ENCODE results near the gene SRPK1.
A peak's percentile ranks its signal among the peaks of the same experiment; 100 is the strongest.
"Not testable (repeated sequence)": the region's sequence is repeated elsewhere in the genome, so short reads cannot be mapped to it uniquely, and the experiment has no call there.

Gene SRPK1

DNA sequence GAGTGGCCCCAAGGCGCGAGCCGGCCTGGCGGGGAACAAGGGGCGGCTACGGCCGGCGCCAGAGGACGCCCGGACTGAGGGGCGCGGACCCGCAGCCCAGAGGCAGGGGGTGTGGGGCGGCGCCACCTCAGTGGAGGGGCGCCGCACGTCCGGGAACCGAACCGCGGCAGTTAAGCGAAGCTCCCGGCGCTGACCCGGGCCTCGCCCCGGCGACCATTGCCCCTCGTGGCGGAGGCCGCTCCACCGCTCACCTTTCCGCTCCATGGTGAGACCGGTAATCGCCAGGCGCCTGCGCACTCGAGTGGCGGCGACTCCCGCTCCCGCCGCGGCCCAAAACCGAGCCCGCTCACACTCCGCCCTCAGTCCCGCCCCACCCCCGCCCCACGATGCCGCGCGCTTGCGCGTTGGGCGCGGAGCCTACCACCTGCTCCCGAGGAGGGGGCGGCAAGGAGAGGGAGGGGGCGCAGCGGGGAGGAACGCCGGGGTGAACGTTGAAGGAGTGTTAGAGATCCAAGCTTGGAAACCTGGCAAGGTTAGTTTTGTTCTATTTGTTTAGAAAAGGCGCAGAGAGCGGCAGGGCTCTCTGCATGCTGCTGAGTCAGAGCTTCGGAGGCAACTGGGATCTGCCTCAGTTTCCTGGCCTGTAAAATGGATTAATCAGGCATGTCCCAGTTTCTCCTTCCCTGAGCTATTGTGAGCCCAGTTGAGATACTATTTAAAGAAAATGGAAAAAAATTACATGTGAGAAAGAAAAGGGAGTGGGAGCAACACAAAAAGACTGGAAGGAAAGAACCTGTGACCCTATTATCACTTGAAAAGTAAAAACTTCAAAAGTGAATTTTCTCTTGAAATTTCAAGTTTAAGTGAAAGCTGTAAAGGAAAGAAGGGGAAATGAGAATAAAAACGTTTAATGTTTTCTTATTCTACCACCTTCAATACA is at the start of gene SRPK1:
Gene SRPK1 (minus strand): TSS at position 306 of the 940 bp plus-strand sequence. CDS start 42 bp downstream, at position 264.
- DNase-seq: peak; percentile 67

- no peak for DNase-seq
These were observed 49.3 kb upstream of the SRPK1 start for GRCh38 chr6:35970181-35970580.

DNA sequence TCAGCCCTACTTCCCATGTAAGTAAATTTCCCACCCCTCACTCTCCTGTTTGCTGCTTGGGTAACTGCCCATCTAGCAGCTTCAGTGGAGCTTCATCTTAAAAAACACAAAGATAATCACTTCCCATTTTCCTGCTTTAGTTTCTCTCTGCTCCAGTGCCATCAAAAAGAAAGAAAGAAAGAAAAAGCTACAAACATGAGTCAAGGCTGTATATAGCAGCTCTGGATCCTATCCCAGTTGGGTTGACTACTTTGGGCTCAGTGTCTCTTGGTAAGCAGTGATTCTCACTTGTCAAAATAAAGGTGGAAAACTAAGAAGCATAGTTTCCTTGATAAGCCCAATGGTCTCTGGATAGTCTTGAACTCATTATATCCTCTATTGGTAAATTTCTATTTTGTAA is 48.7 kb upstream of the SRPK1 start:
- no peak for DNase-seq

DNA sequence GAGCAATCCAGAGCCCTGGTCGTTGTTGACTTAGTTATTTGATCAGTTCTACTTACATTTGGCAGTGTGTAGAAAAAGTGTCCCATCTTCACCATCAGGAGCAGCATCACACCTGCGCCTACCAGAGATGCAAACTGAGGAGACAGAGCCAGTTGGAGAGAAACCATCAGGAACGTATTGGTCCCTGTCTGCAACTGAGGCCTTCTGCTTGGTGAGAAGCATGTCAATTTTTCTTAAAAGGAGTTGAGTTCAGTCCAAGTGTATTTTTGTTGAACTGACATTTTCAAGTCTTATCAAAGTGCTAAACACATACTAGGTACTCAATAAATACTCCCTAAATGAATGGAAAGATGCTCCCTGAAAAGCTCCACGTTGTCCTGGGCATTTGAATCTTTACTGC is 47.9 kb upstream of the SRPK1 start:
- no peak for DNase-seq

GRCh38 chr6:35967076-35967774 is 46.3 kb upstream of the SRPK1 start:
- DNase-seq: no peak

DNA sequence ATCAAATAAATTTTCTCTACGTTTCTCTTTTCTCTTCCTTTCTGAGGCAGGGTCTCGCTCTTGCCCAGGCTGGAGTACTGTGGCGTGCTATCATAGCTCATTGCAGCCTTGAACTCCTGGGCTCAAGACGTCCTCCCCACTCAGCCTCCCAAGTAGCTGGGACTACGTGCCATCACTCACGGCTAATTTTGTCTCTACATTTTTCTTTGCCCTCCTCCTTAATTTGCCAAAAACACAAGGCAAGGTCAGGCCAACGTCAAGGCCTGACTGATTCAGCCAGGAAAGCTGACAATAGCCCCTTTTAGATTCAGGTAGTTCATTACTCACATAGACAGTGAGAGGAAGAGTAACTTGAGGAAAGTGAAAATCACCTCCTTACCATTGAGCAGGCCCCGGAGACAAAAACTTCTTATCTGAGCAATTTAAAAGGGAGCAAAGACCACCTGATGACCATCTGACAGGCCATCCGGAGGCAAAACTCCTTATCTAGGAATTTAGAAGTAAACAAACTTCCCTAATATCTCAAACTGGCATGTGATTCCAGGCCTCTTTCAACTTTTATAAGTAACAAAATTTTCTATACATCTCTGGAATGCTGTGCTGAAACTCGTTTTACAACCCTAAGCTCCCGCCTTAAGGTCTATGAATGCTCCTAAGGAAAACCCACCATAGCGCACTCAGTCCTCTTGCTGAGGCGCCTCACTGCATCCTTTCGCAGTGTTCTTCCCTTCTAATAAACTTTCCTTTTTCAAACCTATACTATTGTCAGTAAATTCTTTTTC is 42.1 kb upstream of the SRPK1 start:
- DNase-seq: no peak

DNA sequence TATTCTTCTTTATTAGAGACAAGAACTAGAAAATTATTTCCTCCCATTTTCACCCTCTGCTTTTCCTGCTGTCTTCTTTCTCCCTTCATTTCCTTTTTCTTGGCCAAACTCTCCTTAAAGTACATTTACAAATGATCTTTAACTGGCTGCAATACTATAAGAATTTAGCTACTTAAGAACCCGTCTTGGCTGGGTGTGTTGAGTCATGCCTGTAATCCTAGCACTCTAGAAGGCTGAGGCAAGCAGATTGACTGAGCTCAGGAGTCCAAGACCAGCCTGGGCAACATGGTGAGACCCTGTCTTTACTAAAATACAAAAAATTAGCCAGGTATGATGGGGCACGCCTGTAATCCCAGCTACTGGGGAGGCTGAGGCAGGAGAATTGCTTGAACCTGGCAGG is 39.3 kb upstream of the SRPK1 start:
- DNase-seq: no peak

GRCh38 chr6:35955970-35956369 is 35.1 kb upstream of the SRPK1 start:
- DNase-seq: no peak

GRCh38 chr6:35955521-35955920 is 34.6 kb upstream of the SRPK1 start:
- DNase-seq: no peak

DNA sequence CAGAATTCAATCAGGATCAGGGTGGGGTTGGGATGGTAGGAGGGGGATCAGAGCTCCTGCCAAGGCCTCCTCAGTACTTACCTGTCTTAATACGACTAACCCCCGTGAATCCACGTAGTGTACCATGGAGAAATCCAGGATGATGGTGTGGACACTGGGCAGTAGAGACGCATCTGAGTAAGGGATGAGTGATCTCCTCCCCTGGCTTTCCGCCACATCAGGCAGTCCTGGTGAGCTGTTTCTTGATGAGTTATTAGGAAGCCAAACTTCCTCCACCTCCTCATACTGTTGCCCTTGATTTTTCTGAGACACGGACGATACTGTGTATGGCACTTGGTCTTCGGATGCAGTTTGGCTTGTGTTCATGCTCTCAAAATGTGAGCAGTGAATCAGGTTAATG is 34.2 kb upstream of the SRPK1 start:
- DNase-seq: no peak

- no peak for DNase-seq
These were observed 33.4 kb upstream of the SRPK1 start for GRCh38 chr6:35954333-35954732.

DNA sequence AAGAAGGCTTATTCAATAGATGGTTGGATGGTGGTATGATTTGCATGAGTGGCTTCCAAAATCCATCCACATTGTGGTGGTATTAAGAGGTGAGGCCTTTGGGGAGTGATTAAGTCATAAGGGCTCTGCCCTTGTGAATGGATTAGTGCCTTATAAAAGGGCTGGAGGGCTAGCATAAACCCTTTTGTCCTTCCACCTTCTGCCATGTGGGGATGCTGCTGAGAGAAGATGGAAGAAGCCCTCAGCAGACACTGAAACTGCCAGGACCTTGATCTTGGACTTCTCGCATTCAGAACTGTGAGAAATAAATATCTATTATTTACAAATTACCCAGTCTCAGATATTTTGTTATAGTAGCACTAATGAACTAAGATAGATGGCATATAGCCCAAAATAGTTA is 27.8 kb upstream of the SRPK1 start:
- peak; percentile 19 for DNase-seq

- DNase-seq: peak; percentile 2
These were observed 24.7 kb upstream of the SRPK1 start for GRCh38 chr6:35945650-35946025.

- peak; percentile 45 for DNase-seq
These were observed 22.5 kb upstream of the SRPK1 start for GRCh38 chr6:35943390-35943789.

GRCh38 chr6:35942355-35942754 is 21.5 kb upstream of the SRPK1 start:
- no peak for DNase-seq

- not testable (repeated sequence) for DNase-seq
These were observed 20.3 kb upstream of the SRPK1 start for GRCh38 chr6:35941170-35941569.

DNA sequence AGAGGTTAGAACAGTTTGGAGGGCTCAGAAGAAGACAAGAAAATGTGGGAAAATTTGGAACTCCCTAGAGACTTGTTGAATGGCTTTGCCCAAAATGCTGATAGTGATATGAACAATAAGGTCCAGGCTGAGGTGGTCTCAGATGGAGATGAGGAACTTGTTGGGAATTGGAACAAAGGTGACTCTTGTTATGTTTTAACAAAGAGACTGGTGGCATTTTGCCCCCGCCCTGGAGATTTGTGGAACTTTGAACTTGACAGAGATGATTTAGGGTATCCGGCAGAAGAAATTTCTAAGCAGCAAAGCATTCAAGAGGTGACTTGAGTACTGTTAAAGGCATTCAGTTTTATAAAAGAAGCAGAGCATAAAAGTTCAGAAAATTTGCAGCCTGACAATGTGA is 19.1 kb upstream of the SRPK1 start:
- not testable (repeated sequence) for DNase-seq

DNA sequence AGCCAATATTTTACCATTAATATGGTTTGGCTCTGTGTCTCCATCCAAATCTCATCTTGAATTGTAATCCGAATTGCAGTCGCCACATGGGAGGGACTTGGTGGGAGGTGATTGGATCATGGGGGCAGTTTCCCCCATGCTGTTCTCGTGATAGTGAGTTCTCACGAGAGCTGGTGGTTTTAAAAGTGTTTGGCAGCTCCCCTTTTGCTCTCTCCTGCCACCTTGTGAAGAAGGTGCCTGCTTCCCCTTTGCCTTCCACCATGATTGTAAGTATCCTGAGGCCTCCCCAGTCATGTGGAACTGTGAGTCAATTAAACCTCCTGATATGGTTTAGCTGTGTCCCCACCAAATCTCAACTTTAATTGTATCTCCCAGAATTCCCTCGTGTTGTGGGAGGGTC is 18.4 kb upstream of the SRPK1 start:
- DNase-seq: not testable (repeated sequence)

GRCh38 chr6:35936681-35937359 is 15.9 kb upstream of the SRPK1 start:
- no peak for DNase-seq

DNA sequence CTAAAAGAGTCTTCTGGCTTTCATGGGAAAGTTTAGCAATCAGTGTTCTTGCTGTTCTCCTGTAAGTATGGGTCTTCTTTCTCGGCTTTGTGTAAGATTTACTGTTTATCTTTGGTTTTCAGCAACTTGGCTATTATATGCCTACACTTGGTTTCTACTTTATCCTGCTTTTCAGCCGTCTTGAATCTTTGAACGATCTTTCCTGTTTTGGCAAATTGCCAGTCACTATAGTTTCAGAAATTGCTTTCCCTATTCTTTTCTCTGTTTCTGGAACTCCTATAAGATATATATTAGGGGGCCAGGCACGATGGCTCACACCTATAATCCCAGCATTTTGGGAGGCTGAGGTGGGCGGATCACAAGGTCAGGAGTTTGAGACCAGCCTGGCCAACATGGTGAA is 14.6 kb upstream of the SRPK1 start:
- no peak for DNase-seq

GRCh38 chr6:35933844-35934243 is 12.9 kb upstream of the SRPK1 start:
- DNase-seq: no peak

DNA sequence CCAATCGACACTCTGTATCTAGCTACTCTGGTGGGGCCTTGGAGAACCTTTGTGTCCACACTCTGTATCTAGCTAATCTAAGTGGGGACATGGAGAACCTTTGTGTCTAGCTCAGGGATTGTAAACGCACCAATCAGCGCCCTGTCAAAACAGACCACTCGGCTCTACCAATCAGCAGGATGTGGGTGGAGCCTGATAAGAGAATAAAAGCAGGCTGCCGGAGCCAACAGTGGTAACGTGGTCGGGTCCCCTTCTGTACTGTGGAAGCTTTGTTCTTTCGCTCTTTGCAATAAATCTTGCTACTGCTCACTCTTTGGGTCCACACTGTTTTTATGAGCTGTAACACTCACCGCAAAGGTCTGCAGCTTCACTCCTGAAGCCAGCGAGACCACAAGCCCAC is 11.0 kb upstream of the SRPK1 start:
- not testable (repeated sequence) for DNase-seq

GRCh38 chr6:35931120-35931561 is 10.2 kb upstream of the SRPK1 start:
- no peak for DNase-seq
